ENCODE data around the gene GNA15.
"Not testable (repeated sequence)": the region's sequence is repeated elsewhere in the genome, so short reads cannot be mapped to it uniquely, and the experiment has no call there.

Gene GNA15

GRCh38 chr19:3151563-3152418 lies 16.0 kb downstream of the GNA15 start:
- Mint-ChIP-seq H3K4me3 (no peak overlapping the region), H3K4me1 (peaks cover 8% of the 10 kb centered on the region), H3K9me3 (peaks cover 3% of the 10 kb centered on the region), H3K36me3 (ENCODE audit: low read depth) (no peaks in the 10 kb centered on the region), H3K27me3 (ENCODE audit: low read depth, poor library complexity) (peaks cover 31% of the 10 kb centered on the region), H3K27ac (no peak overlapping the region)
- no peak for TF ChIP-seq CTCF (IDR thresholded peaks at IDR 0.05)
- no peak for DNase-seq

GRCh38 chr19:3152419-3152780 lies 16.6 kb downstream of the GNA15 start:
- Mint-ChIP-seq H3K27me3 (ENCODE audit: low read depth, poor library complexity) (peaks cover 36% of the 10 kb centered on the region), H3K36me3 (ENCODE audit: low read depth) (no peaks in the 10 kb centered on the region), H3K9me3 (peaks cover 3% of the 10 kb centered on the region), H3K4me1 (peaks cover 8% of the 10 kb centered on the region), H3K27ac (no peak overlapping the region), H3K4me3 (no peak overlapping the region)
- DNase-seq, result no peak
- no peak for TF ChIP-seq CTCF (IDR thresholded peaks at IDR 0.05)

DNA sequence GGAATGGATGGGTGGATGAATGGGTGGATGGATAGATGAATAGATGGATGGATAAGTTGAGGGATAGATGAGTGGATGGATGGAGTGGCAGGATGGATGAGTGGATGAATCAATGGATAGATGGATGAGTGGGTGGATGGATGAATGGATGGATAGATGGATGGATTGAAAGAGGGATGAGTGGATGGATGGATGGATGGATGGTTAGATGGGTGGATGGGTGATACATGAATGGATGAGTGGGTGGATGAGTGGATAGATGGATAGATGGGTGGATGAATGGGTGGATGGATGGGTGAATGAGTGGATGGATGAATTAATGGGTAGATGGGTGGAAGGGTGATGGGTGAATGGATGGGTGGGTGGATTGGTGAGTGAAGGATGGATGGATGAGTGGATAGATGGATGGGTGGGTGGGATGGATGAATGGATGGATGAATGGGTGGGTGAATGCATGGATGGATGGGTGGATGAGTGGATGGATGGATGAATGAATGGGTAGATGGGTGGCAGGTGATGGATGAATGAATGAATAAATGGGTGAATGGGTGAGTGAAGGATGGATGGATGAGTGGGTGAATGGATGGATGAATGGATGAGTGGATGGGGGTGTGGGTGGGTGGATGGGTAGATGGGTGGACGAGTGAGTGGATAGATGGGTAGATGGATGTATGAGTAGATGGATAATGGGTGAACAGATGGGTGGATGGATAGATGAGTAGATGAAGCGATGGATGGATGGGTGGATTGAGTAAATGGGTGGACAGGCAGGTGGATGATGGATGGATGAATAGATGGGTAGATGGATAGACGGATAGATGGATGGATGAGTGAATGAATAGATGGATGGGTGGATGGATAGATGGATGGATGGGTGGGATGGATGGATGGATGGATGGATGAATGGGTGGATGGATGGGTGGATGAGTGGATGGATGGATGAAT lies 17.7 kb downstream of the GNA15 start:
- Mint-ChIP-seq H3K4me3 (no peak overlapping the region), H3K4me1 (peaks cover 8% of the 10 kb centered on the region), H3K36me3 (ENCODE audit: low read depth) (no peaks in the 10 kb centered on the region), H3K27me3 (ENCODE audit: low read depth, poor library complexity) (peaks cover 46% of the 10 kb centered on the region), H3K9me3 (peaks cover 3% of the 10 kb centered on the region), H3K27ac (no peak overlapping the region)
- DNase-seq, result no peak
- TF ChIP-seq CTCF (IDR thresholded peaks at IDR 0.05), result no peak

DNA sequence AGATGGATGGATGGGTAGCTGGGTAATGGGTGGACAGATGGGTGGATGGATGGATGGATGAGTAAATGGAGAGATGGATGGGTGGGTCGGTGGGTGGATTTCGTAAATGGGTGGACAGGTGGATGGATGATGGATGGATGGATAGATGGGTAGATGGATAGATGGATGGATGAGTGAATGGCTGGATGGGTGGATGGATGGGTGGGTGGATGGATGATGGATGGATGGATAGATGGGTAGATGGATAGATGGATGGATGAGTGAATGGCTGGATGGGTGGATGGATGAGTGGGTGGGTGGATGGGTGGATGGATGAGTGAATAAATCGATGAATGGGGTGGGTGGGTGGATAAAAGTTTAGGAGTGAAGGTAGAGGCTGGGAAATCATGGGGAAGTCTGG lies 18.6 kb downstream of the GNA15 start:
- H3K4me1 Mint-ChIP-seq; H3K27ac Mint-ChIP-seq; DNase-seq; H3K36me3 Mint-ChIP-seq (ENCODE audit: low read depth); H3K9me3 Mint-ChIP-seq; H3K4me3 Mint-ChIP-seq: not testable (repeated sequence)
- peaks cover 44% of the 10 kb centered on the region for H3K27me3 Mint-ChIP-seq (ENCODE audit: low read depth, poor library complexity)

DNA sequence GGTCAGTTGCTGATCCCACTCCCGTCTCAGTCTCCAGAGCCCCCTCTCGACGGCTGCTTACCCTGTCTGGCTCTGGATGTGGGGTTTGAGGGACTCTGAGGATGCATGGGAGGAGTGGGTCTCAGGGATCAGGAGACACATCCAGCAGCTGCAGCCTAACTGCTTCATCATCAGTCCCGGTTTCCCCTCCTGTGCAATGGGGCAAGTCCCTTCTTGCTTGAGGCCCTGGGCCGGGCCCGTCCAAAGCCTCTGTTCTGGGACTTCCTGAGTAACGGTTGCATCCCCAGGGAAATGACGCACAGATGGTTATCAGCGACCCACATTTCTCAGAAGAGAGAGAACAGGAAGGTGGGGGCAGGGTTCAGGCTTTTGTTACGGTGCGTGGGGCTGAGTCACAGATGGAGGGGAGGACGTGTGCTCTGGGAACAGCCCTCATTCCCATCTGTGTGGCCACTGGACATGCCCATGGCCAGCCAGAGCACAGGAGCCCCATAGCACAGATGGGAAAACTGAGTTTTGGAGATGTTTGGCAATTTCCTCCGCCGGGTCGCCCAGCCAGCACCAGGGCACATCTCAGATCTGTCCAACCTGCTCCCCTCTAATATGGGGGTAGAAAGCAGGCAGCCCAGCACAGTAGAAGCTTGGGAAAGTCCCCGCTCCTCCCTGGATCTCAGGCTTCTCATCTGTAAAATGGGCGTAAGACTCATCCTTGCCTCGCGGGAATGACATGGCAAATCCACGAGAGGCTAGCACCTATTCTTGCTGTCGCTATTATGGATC lies 19.3 kb downstream of the GNA15 start:
- Mint-ChIP-seq H3K27me3 (ENCODE audit: low read depth, poor library complexity) (peaks cover 38% of the 10 kb centered on the region), H3K9me3 (peaks cover 4% of the 10 kb centered on the region), H3K4me3 (no peak overlapping the region), H3K36me3 (ENCODE audit: low read depth) (no peaks in the 10 kb centered on the region), H3K4me1 (no peaks in the 10 kb centered on the region), H3K27ac (no peak overlapping the region)
- no peak for DNase-seq
- TF ChIP-seq CTCF (IDR thresholded peaks at IDR 0.05), result no peak

Data from nephron progenitor cell (in vitro differentiated cells).